H1 (cell line): Measurements from ENCODE around the gene HOXD4. TPM values are rescaled to one million over a fixed set of nuclear protein-coding genes. Genes with fewer than 3 reads are reported as not detected.

Experiments used
- POLR2AphosphoS5 ChIP-seq: IDR thresholded peaks from 2 replicates; pipeline ENCODE4 v1.6.1; 2011; ENCODE audit warnings: low read depth, low read length
- RNF2 ChIP-seq: fragments of 200-900, 300-1000 bp; sonication (generic); IDR thresholded peaks from 2 replicates; pipeline ENCODE4 v1.7.1; 2016; ENCODE audit warnings: borderline replicate concordance, low read depth, mild to moderate bottlenecking, antibody characterized with exemption, low read length; ENCODE audit not compliant: poor library complexity, severe bottlenecking; ENCODE audit errors: missing control alignments
- polyA plus RNA-seq, 7 experiments: library from polyadenylated mRNA; depleted of rRNA in 3 of 7; stranded (reverse) in 5 of 7; unstranded in 2 of 7; fragments of >200 nt in 5 of 7; fragments of 200-250 nt in 2 of 7; gene quantifications; 1 replicate in 5 of 7; 2 replicates in 1 of 7; 4 replicates in 1 of 7; pipeline versions ENCODE4 v1.2.1 to v1.2.3, GENCODE V29; 2011 to 2013; ENCODE audit warnings: missing spikeins in 2 of 7, mixed read lengths in 2 of 7
- total RNA-seq: library from RNA; stranded (reverse); fragmentation: NEBNext Ultra II Directional; extraction: Animal tissue kit (Norgen Biotek cat#: 25700); gene quantifications from 2 replicates; pipeline ENCODE4 v1.2.1, GENCODE V29; 2021
- TF ChIP-seq, protein P1 (sequence below): IDR thresholded peaks from 2 replicates; pipeline ENCODE4 v1.6.1; 2012; ENCODE audit warnings: inconsistent platforms
- TF ChIP-seq, protein P2 (sequence below): IDR thresholded peaks from 2 replicates; pipeline ENCODE4 v1.6.1; 2012; ENCODE audit warnings: inconsistent platforms

Gene HOXD4
- total and polyA plus RNA-seq, 2 of the 8 experiments (the other 6 are each of a cell fraction or from before 2014, with no cell fraction given), result not detected

DNA sequence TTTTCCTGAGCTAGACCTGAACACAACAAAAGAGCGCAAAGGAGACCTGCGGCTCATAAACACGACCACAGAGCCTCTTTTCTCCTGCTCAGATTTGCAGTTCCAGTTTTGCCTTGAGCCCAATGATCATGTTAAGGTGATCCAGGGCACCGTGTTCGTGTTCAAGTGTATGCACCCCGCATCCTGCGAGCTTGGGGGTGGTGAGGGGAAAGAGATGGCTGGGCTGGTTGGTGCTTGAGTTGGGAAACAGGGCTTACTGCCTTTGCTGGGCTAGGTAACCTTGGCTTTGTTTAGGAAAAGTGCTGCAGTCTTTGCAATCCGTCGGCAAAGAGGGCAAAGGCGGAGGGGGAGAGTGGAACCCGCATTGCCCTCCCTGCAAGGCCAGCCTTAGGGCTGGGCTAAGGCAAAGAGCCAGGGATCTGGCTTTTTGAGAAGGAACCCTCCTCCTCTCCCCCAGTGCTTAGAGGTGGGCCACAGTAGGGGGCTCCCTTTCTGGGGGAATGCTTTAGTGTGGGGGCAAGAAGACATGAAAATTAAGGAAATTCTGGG, 33.5 kb upstream of the HOXD4 start (continued):
- TF ChIP-seq, protein P1, sequence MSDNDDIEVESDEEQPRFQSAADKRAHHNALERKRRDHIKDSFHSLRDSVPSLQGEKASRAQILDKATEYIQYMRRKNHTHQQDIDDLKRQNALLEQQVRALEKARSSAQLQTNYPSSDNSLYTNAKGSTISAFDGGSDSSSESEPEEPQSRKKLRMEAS, result no peak
- TF ChIP-seq POLR2AphosphoS5 (no peak), RNF2 (peak; percentile 17)
- TF ChIP-seq, protein P2, sequence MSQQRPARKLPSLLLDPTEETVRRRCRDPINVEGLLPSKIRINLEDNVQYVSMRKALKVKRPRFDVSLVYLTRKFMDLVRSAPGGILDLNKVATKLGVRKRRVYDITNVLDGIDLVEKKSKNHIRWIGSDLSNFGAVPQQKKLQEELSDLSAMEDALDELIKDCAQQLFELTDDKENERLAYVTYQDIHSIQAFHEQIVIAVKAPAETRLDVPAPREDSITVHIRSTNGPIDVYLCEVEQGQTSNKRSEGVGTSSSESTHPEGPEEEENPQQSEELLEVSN, result no peak
